HEK293 (cell line): ENCODE results near the gene SLIT1.

Source experiments
- CTCF ChIA-PET: fragments of 350-600 bp; formaldehyde crosslinking; extraction: SDS; loops from one replicate; lab custom pipeline; 2021; ENCODE audit warnings: antibody characterized with exemption; lab: Yijun Ruan, JAX
- POLR2A ChIA-PET: fragments of 300-600 bp; formaldehyde crosslinking; extraction: SDS; loops from one replicate; lab custom pipeline; 2020; ENCODE audit warnings: antibody characterized with exemption, inconsistent platforms; lab: Yijun Ruan, JAX
- H3K27ac ChIP-seq: fragments of 200-500 bp; sonication (Bioruptor generic); 2 replicates; pipeline ENCODE4 v1.5.1; 2014; ENCODE audit warnings: low read depth, low read length, control low read depth, inconsistent platforms; ENCODE audit errors: extremely low read depth
- H3K36me3 ChIP-seq, 2 experiments: fragments of 200-500 bp in 1 of 2; sonication (Bioruptor generic) in 1 of 2; 1 replicate in 1 of 2; 2 replicates in 1 of 2; pipeline ENCODE4 v1.5.1; 2014 to 2017; ENCODE audit warnings: inconsistent platforms in 2 of 2, low read length in 2 of 2; ENCODE audit not compliant: control insufficient read depth in 2 of 2, insufficient read depth in 1 of 2
- H3K4me1 ChIP-seq: fragments of 200-500 bp; sonication (Bioruptor generic); 2 replicates; pipeline ENCODE4 v1.5.1; 2014; ENCODE audit warnings: mild to moderate bottlenecking, low read length, inconsistent platforms; ENCODE audit not compliant: control insufficient read depth, insufficient read depth
- H3K4me3 ChIP-seq: 2 replicates; pipeline ENCODE4 v1.5.1; 2011; ENCODE audit warnings: low read depth, mild to moderate bottlenecking, control low read depth, low read length, moderate library complexity
- H3K9me3 ChIP-seq: fragments of 200-500 bp; sonication (Bioruptor generic); 2 replicates; pipeline ENCODE4 v1.5.1; 2014; ENCODE audit warnings: low read depth, low read length, inconsistent platforms; ENCODE audit not compliant: control insufficient read depth, insufficient read depth
- EGR2 ChIP-seq: fragments of 450-650 bp; formaldehyde crosslinking; IDR thresholded peaks from 2 replicates; pipeline ENCODE4 v1.5.1; 2016; ENCODE audit warnings: low read depth, missing biosample characterization, missing genetic modification characterization
- KLF8 ChIP-seq: fragments of 450-650 bp; formaldehyde crosslinking; IDR thresholded peaks from 2 replicates; pipeline ENCODE4 v1.5.1; 2016; ENCODE audit warnings: missing biosample characterization, missing genetic modification characterization
- ZBTB8A ChIP-seq: fragments of 450-650 bp; formaldehyde crosslinking; IDR thresholded peaks from 2 replicates; pipeline ENCODE4 v1.5.1; 2016; ENCODE audit warnings: missing biosample characterization, missing genetic modification characterization
- ZEB2 ChIP-seq: fragments of 450-650 bp; formaldehyde crosslinking; IDR thresholded peaks from 2 replicates; pipeline ENCODE4 v1.5.1; 2016; ENCODE audit warnings: missing biosample characterization, missing genetic modification characterization
- ZIC2 ChIP-seq: fragments of 450-650 bp; formaldehyde crosslinking; IDR thresholded peaks from 2 replicates; pipeline ENCODE4 v1.5.1; 2016; ENCODE audit warnings: missing biosample characterization, missing genetic modification characterization
- ZNF155 ChIP-seq: fragments of 450-650 bp; formaldehyde crosslinking; IDR thresholded peaks from 2 replicates; pipeline ENCODE4 v1.5.1; 2016; ENCODE audit warnings: missing biosample characterization, missing genetic modification characterization
- ZNF184 ChIP-seq: fragments of 450-650 bp; IDR thresholded peaks from 2 replicates; pipeline ENCODE4 v1.5.1; 2018; ENCODE audit warnings: missing biosample characterization, mild to moderate bottlenecking, missing genetic modification characterization
- ZNF202 ChIP-seq: fragments of 450-650 bp; formaldehyde crosslinking; IDR thresholded peaks from 2 replicates; pipeline ENCODE4 v1.5.1; 2016; ENCODE audit warnings: missing biosample characterization, missing genetic modification characterization, borderline replicate concordance
- ZNF214 ChIP-seq: fragments of 450-650 bp; formaldehyde crosslinking; IDR thresholded peaks from 2 replicates; pipeline ENCODE4 v1.5.1; 2017; ENCODE audit warnings: missing biosample characterization, mild to moderate bottlenecking, missing genetic modification characterization, borderline replicate concordance
- ZNF416 ChIP-seq: fragments of 450-650 bp; formaldehyde crosslinking; IDR thresholded peaks from 2 replicates; pipeline ENCODE4 v1.5.1; 2016; ENCODE audit warnings: missing biosample characterization, missing genetic modification characterization
- ZNF48 ChIP-seq: fragments of 450-650 bp; formaldehyde crosslinking; IDR thresholded peaks from 2 replicates; pipeline ENCODE4 v1.5.1; 2016; ENCODE audit warnings: missing biosample characterization, missing genetic modification characterization
- ZNF677 ChIP-seq: fragments of 450-650 bp; IDR thresholded peaks from 2 replicates; pipeline ENCODE4 v1.5.0; 2018; ENCODE audit warnings: missing biosample characterization, mild to moderate bottlenecking, missing genetic modification characterization, moderate library complexity
- ZSCAN30 ChIP-seq: fragments of 450-650 bp; IDR thresholded peaks from 2 replicates; pipeline ENCODE4 v1.5.1; 2018; ENCODE audit warnings: missing biosample characterization, mild to moderate bottlenecking, missing genetic modification characterization, moderate library complexity
- TF ChIP-seq, protein P1 (sequence below): fragments of 450-650 bp; formaldehyde crosslinking; IDR thresholded peaks from 2 replicates; pipeline ENCODE4 v1.5.0; 2017; ENCODE audit warnings: missing biosample characterization, missing genetic modification characterization, borderline replicate concordance
- TF ChIP-seq, protein P2 (sequence below): sonication (generic); formaldehyde crosslinking; IDR thresholded peaks from 2 replicates; pipeline ENCODE4 v1.8.1; 2022; ENCODE audit warnings: mild to moderate bottlenecking, moderate library complexity, missing genetic modification reagents
- TF ChIP-seq, protein P3 (sequence below): fragments of 450-650 bp; formaldehyde crosslinking; IDR thresholded peaks from 2 replicates; pipeline ENCODE4 v1.5.1; 2016; ENCODE audit warnings: missing biosample characterization, missing genetic modification characterization
- TF ChIP-seq, protein P4 (sequence below): fragments of 450-650 bp; formaldehyde crosslinking; IDR thresholded peaks from 2 replicates; pipeline ENCODE4 v1.5.1; 2016; ENCODE audit warnings: missing biosample characterization, missing genetic modification characterization

The SLIT1 gene

DNA sequence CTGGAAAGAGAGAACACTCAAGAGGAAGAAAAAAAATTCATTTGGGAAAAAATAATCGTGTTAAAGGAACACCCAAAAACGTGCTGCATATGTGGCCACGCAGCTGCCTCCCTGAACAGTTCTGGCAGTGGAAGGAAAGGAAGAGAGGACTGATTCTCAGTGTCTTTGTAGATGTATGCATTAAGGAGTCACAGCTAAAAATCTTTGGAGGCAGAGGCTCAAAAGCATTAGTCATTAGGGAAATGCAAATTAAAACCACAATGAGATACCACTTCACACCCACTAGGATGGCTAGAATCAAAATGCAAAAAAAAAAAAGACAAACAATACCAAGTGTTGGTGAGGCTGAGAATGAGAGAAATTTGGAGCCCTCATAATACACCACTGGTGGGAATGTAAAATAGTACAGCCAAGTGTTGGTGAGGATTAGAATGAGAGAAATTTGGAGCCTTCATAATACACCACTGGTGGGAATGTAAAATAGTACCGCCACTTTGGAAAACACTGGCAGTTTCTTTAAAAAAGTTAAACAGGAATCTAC is 134.7 kb downstream of the SLIT1 start:
- no peak overlapping the region for H3K27ac ChIP-seq
- H3K4me3 ChIP-seq, result no peak overlapping the region
- H3K36me3 ChIP-seq, result no peaks in the 10 kb centered on the region
- TF ChIP-seq ZSCAN30 (tag by site-specific recombination) (peak; percentile 27; the same call in 1 of the 2 replicates), ZBTB8A (no peak), ZNF184 (peak; percentile 98)
- H3K9me3 ChIP-seq, result no peaks in the 10 kb centered on the region
- POLR2A ChIA-PET, result interaction anchor here (0.7 kb wide), 2 partner anchors 14 to 1621 kb away, joined by 3 to 4 read pairs; no protein-coding TSS in a partner anchor
- H3K4me1 ChIP-seq, result no peaks in the 10 kb centered on the region
- CTCF ChIA-PET, result interaction anchor here (0.8 to 1.7 kb wide), 3 partner anchors 8 to 159 kb away, joined by 4 to 5 read pairs (median 4); no protein-coding TSS in a partner anchor

DNA sequence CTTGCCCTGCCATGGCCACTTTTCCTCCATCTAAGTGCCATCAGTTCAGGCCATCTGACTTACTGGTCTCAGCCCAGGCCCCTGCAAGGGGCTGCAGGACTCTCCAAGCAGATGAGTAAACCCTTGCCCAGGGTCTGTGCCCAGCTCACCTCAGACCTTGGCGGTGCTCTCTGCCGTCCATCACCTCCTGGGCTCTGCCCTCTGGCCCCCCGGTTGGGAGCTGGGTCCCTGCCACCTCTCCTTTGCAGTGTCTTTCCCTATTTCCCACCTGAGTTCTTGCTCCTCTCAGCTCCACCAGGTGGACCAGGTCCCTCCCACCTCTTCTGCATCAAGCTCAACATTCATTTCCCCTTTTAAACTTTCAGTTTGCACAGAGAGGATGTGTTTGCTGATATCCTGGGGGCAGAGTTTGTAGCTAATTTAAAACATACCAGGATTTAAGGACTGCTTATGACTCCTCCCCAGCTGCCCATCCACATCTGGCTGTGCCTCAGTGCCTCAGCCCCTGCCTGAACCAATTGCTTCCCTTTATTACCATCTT is 135.5 kb downstream of the SLIT1 start:
- Histone ChIP-seq H3K4me1 (no peaks in the 10 kb centered on the region), H3K36me3 (no peaks in the 10 kb centered on the region), H3K27ac (no peak overlapping the region), H3K9me3 (no peaks in the 10 kb centered on the region), H3K4me3 (no peak overlapping the region)
- CTCF ChIA-PET, result interaction anchor here (0.8 to 1.7 kb wide), 4 partner anchors 9 to 160 kb away, joined by 3 to 5 read pairs (median 4); no protein-coding TSS in a partner anchor
- TF ChIP-seq, protein P1, sequence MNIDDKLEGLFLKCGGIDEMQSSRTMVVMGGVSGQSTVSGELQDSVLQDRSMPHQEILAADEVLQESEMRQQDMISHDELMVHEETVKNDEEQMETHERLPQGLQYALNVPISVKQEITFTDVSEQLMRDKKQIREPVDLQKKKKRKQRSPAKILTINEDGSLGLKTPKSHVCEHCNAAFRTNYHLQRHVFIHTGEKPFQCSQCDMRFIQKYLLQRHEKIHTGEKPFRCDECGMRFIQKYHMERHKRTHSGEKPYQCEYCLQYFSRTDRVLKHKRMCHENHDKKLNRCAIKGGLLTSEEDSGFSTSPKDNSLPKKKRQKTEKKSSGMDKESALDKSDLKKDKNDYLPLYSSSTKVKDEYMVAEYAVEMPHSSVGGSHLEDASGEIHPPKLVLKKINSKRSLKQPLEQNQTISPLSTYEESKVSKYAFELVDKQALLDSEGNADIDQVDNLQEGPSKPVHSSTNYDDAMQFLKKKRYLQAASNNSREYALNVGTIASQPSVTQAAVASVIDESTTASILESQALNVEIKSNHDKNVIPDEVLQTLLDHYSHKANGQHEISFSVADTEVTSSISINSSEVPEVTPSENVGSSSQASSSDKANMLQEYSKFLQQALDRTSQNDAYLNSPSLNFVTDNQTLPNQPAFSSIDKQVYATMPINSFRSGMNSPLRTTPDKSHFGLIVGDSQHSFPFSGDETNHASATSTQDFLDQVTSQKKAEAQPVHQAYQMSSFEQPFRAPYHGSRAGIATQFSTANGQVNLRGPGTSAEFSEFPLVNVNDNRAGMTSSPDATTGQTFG (tag by site-specific recombination), result no peak
- TF ChIP-seq EGR2 (no peak), ZNF677 (no peak), ZNF416 (tag by site-specific recombination) (no peak), ZNF48 (no peak), ZNF202 (tag by site-specific recombination) (no peak)
- POLR2A ChIA-PET, result interaction anchor here (0.6 to 0.7 kb wide), 2 partner anchors 595 to 1622 kb away, joined by 3 to 5 read pairs; no protein-coding TSS in a partner anchor

DNA sequence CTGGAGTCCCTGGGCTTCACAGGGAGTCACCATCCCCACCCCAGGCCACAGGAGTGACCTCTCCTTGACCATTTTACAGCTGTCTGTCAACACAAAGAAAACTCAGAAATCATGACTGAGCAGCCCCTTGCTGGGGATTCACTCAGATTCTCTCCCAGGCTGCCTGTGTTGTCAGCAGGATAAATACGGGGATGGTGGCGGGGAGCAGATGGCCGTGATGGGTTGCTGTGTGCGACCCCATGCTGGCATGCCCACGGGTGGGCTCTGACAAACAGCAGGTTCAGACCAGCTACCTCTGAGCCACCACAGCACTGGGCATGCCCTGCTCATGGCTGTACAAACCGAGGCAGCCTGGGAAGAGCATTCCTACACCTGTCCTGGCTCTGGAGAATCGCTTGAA is 136.1 kb downstream of the SLIT1 start:
- H3K36me3 ChIP-seq, result no peaks in the 10 kb centered on the region
- no peaks in the 10 kb centered on the region for H3K4me1 ChIP-seq
- peak; percentile 92 for TF ChIP-seq ZIC2
- TF ChIP-seq KLF8 (tag by site-specific recombination), result no peak
- no peak overlapping the region for H3K4me3 ChIP-seq
- POLR2A ChIA-PET, result interaction anchor here (0.6 kb wide), 1 partner anchor 596 kb away, joined by 5 read pairs; no protein-coding TSS in a partner anchor
- H3K27ac ChIP-seq, result no peak overlapping the region
- H3K9me3 ChIP-seq, result no peaks in the 10 kb centered on the region
- CTCF ChIA-PET, result interaction anchor here (1.1 to 1.7 kb wide), 2 partner anchors 13 to 160 kb away, joined by 3 to 5 read pairs; no protein-coding TSS in a partner anchor

DNA sequence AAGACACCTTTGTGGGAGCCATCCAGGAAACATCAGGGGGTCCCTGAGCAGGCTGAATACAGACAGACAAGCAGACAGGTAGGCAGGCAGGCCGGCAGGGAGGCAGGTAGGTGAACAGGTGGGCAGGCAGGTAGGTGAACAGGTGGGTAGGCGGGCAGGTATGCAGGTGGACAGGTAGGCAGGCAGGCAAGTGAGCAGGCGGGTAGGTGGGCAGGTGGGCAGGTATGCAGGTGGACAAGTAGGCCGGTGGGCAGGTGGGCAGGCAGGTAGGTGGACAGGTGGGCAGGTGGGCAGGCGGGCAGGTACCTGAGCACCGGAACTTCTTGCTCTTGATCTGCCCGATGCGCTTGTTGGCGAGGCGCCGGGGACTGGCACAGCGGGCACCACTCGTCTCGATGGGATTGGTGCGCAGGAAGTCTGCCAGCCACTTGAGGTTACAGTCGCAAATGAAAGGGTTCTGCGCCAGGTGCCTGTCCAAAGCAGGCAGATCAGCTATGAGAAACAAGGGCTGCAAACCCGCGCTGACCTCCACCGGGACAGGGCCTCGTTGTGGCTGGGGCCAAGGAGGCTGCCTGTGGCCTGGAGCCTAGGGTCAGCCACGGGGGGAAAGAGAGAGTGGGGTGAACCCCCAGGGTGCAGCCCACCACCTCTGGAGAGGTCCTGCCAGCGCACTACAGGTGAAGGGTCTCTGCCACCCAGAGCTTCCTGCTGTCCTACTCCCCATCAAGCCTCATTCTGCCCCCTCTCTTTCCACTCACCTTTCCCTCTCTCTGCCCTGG is 136.9 kb downstream of the SLIT1 start:
- no peaks in the 10 kb centered on the region for H3K36me3 ChIP-seq
- POLR2A ChIA-PET, result interaction anchor here (0.6 kb wide), 1 partner anchor 181 kb away, joined by 3 read pairs; no protein-coding TSS in a partner anchor
- CTCF ChIA-PET, result no interaction called here
- H3K27ac ChIP-seq, result no peak overlapping the region
- no peaks in the 10 kb centered on the region for H3K9me3 ChIP-seq
- no peaks in the 10 kb centered on the region for H3K4me1 ChIP-seq
- no peak overlapping the region for H3K4me3 ChIP-seq
- TF ChIP-seq, protein P2, sequence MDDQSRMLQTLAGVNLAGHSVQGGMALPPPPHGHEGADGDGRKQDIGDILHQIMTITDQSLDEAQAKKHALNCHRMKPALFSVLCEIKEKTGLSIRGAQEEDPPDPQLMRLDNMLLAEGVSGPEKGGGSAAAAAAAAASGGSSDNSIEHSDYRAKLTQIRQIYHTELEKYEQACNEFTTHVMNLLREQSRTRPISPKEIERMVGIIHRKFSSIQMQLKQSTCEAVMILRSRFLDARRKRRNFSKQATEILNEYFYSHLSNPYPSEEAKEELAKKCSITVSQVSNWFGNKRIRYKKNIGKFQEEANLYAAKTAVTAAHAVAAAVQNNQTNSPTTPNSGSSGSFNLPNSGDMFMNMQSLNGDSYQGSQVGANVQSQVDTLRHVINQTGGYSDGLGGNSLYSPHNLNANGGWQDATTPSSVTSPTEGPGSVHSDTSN (CRISPR knock-in tag), result no peak
- TF ChIP-seq, protein P3, sequence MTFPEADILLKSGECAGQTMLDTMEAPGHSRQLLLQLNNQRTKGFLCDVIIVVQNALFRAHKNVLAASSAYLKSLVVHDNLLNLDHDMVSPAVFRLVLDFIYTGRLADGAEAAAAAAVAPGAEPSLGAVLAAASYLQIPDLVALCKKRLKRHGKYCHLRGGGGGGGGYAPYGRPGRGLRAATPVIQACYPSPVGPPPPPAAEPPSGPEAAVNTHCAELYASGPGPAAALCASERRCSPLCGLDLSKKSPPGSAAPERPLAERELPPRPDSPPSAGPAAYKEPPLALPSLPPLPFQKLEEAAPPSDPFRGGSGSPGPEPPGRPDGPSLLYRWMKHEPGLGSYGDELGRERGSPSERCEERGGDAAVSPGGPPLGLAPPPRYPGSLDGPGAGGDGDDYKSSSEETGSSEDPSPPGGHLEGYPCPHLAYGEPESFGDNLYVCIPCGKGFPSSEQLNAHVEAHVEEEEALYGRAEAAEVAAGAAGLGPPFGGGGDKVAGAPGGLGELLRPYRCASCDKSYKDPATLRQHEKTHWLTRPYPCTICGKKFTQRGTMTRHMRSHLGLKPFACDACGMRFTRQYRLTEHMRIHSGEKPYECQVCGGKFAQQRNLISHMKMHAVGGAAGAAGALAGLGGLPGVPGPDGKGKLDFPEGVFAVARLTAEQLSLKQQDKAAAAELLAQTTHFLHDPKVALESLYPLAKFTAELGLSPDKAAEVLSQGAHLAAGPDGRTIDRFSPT, result peak; percentile 61; the same call in 1 of the 2 replicates
- TF ChIP-seq, protein P4, sequence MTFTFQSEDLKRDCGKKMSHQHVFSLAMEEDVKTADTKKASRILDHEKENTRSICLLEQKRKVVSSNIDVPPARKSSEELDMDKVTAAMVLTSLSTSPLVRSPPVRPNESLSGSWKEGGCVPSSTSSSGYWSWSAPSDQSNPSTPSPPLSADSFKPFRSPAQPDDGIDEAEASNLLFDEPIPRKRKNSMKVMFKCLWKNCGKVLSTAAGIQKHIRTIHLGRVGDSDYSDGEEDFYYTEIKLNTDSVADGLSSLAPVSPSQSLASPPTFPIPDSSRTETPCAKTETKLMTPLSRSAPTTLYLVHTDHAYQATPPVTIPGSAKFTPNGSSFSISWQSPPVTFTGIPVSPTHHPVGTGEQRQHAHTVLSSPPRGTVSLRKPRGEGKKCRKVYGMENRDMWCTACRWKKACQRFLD (tag by site-specific recombination), result no peak
- TF ChIP-seq ZNF155 (tag by site-specific recombination) (no peak), ZNF214 (tag by site-specific recombination) (no peak), ZEB2 (tag by site-specific recombination) (peak; percentile 100)
